Tibial artery (tissue), 4 donors: ENCODE data around the gene LOXL3.

Experiments
- DNase-seq, 2 donors: peaks; one replicate each; pipeline ENCODE4 v3.0.0-alpha.2; 2019
- H3K27ac ChIP-seq, 2 donors: fragments of 200-600 bp; sonication (generic) in 1 of 2; 1 replicate in 1 of 2; 2 replicates in 1 of 2; pipeline ENCODE4 v1.5.1; 2018 to 2019; ENCODE audit warnings: mild to moderate bottlenecking in 1 of 2
- H3K27me3 ChIP-seq, 2 donors: fragments of 200-600 bp; sonication (generic) in 1 of 2; one replicate each; pipeline versions ENCODE4 v1.5.1 to v1.6.0; 2016 to 2019
- H3K36me3 ChIP-seq, 3 donors: fragments of 200-600 bp; sonication (generic) in 2 of 3; one replicate each; pipeline ENCODE4 v1.5.1; 2016 to 2019; ENCODE audit warnings: mild to moderate bottlenecking in 2 of 3
- H3K4me1 ChIP-seq, 4 donors: fragments of 200-600 bp; sonication (generic) in 2 of 4; 1 replicate in 3 of 4; 2 replicates in 1 of 4; pipeline ENCODE4 v1.5.1; 2016 to 2019
- H3K4me3 ChIP-seq, 2 donors: fragments of 200-600 bp; sonication (generic) in 1 of 2; 1 replicate in 1 of 2; 2 replicates in 1 of 2; pipeline ENCODE4 v1.5.1; 2018 to 2019; ENCODE audit warnings: mild to moderate bottlenecking in 2 of 2
- H3K9me3 ChIP-seq, 3 donors: fragments of 200-600 bp; sonication (generic) in 1 of 3; one replicate each; pipeline ENCODE4 v1.5.1; 2016 to 2019
- CTCF ChIP-seq, 2 experiments: fragments of 200-600 bp in 1 of 2; fragments of 450-650 bp in 1 of 2; IDR thresholded peaks; one replicate each; pipeline ENCODE4 v1.5.1; 2017 to 2019; ENCODE audit warnings: antibody characterized with exemption in 2 of 2, mild to moderate bottlenecking in 1 of 2, moderate library complexity in 1 of 2
- intact Hi-C: fragments of 100-400 bp; cut with DNase I; formaldehyde crosslinking; loops from one replicate; pipeline ENCODE4 v1.15.0; 2023; ENCODE audit warnings: low total_unique reads

LOXL3 gene

GRCh38 chr2:74596584-74596983, 42.8 kb upstream of the LOXL3 start:
- H3K27me3 ChIP-seq, result peaks cover 3 to 46% of the 10 kb centered on the region in 2 donors
- DNase-seq, result no peak
- intact Hi-C loops, result no loop called here

GRCh38 chr2:74593826-74594772, 40.4 kb upstream of the LOXL3 start:
- no peak for DNase-seq
- Histone ChIP-seq H3K27ac (no peak overlapping the region), H3K9me3 (no peaks in the 10 kb centered on the region), H3K4me3 (no peak overlapping the region), H3K4me1 (no peaks in the 10 kb centered on the region), H3K36me3 (no peaks in the 10 kb centered on the region), H3K27me3 (peaks cover 3 to 60% of the 10 kb centered on the region in 2 donors)
- TF ChIP-seq CTCF (IDR thresholded peaks at IDR 0.05), result no peak
- intact Hi-C loops, result no loop called here

More at GRCh38 chr2:74596584-74596983, 42.8 kb upstream of the LOXL3 start:
- no peak overlapping the region for H3K4me3 ChIP-seq
- no peaks in the 10 kb centered on the region for H3K9me3 ChIP-seq
- no peak overlapping the region for H3K27ac ChIP-seq
- no peaks in the 10 kb centered on the region for H3K4me1 ChIP-seq
- no peak for TF ChIP-seq CTCF (IDR thresholded peaks at IDR 0.05)
- H3K36me3 ChIP-seq, result no peaks in the 10 kb centered on the region

DNA sequence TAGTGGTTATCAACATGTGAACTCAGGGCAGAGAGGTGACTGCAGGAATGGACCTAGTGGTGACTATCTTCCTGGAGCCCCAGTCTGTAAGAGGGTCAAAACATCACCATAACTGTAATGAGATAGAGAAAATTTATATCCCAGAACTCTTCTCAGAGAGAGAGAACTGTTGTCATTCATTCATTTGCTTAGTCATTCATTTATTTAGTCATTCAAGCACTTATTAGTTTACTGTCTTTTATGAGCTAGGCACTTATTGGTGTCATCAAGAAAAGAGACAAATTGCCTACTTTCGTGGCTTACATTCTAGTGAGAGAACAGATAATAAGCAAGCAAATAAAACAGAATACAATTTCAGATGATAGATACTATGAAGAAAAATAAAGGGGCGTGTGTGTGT, 34.9 kb upstream of the LOXL3 start:
- Histone ChIP-seq H3K36me3 (no peaks in the 10 kb centered on the region), H3K27me3 (peaks cover 3 to 37% of the 10 kb centered on the region in 2 donors), H3K4me3 (no peak overlapping the region), H3K27ac (no peak overlapping the region), H3K9me3 (no peaks in the 10 kb centered on the region), H3K4me1 (peaks cover 0 to 6% (median 2%) of the 10 kb centered on the region in 4 donors)
- intact Hi-C loops, result loop anchor here (5.0 kb wide), 2 partner anchors 36 to 61 kb away; partner anchors contain the start of genes AUP1, DOK1, DQX1 and HTRA2
- no peak for DNase-seq
- no peak for TF ChIP-seq CTCF (IDR thresholded peaks at IDR 0.05)

DNA sequence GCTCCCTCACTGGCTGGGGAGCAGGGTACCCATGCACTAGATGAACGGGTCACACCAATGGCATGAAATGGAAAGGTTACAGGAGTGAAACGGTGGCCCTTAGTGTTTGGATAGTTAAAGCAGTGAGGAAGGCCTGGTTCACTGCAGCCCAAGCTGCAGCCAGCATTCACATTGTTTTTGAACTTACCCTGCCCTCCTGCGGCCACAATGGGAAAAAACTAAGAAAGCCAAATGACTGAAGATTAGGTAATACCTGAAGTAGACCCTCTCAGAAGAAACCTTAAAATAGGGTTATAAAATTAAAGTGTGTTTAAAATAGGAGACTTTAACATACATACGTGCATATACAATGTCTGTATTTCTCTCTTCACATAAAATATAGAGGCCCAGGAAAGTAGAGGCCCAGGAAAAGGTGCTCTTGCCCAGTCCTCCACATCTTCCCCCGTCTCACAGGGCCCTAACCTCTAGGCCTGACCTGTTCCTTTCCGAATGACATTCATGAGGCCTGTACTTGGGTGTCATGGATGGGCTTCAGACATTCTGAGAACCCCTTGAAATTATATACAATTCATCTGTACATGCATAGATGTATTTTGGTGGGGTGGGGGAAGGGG, 34.0 kb upstream of the LOXL3 start:
- H3K27ac ChIP-seq, result no peak overlapping the region
- DNase-seq, result peak; percentile 76 to 80

More for the DNA sequence above, 34.0 kb upstream of the LOXL3 start:
- Histone ChIP-seq H3K27me3 (peaks cover 0 to 28% of the 10 kb centered on the region in 2 donors), H3K4me1 (peaks cover 0 to 13% (median 5%) of the 10 kb centered on the region in 4 donors), H3K4me3 (no peak overlapping the region), H3K9me3 (no peaks in the 10 kb centered on the region), H3K36me3 (no peaks in the 10 kb centered on the region)
- intact Hi-C loops, result loop anchor here (1.0 to 5.0 kb wide), 3 partner anchors 35 to 103 kb away; partner anchors contain the start of genes AUP1, DOK1, DQX1 and HTRA2
- peak; percentile 66 to 77 for TF ChIP-seq CTCF (IDR thresholded peaks at IDR 0.05)
